Natural killer cell (primary cell): ENCODE results near the gene TRPM1. TPM values are rescaled to one million over a fixed set of nuclear protein-coding genes. Genes with fewer than 3 reads are reported as not detected.

Experiments used
- ATAC-seq, 3 donors: fragments of 150-1000 bp in 2 of 3; fragments of 200-7000 bp in 1 of 3; cut with Tn5 transposase; 1 replicate in 1 of 3; 2 replicates in 2 of 3; pipeline ENCODE4 v1.10.0; 2021; ENCODE audit warnings: mild to moderate bottlenecking in 2 of 3, moderate library complexity in 2 of 3
- DNase-seq, 2 donors: peaks; one replicate each; pipeline versions ENCODE4 v3.0.0 to v3.0.0-alpha.2; 2013 to 2021; ENCODE audit warnings: mixed read lengths in 1 of 2
- H3K27ac ChIP-seq: one replicate; pipeline ENCODE4 v1.5.1; 2013; ENCODE audit warnings: mild to moderate bottlenecking, low read length
- H3K27me3 ChIP-seq: one replicate; pipeline ENCODE4 v1.6.1; 2013; ENCODE audit warnings: low read length; ENCODE audit not compliant: control insufficient read depth, insufficient read depth
- H3K36me3 ChIP-seq: one replicate; pipeline ENCODE4 v1.6.1; 2013; ENCODE audit warnings: low read length; ENCODE audit not compliant: control insufficient read depth, insufficient read depth
- H3K4me1 ChIP-seq: one replicate; pipeline ENCODE4 v1.6.1; 2013; ENCODE audit warnings: low read length; ENCODE audit not compliant: control insufficient read depth, insufficient read depth
- H3K4me3 ChIP-seq: one replicate; pipeline ENCODE4 v1.5.1; 2013; ENCODE audit warnings: low read length
- H3K9me3 ChIP-seq: one replicate; pipeline ENCODE4 v1.6.1; 2013; ENCODE audit warnings: low read length; ENCODE audit not compliant: control insufficient read depth, insufficient read depth
- H3K27ac Mint-ChIP-seq, 2 donors: one replicate each; pipeline ENCODE4 v1.8.0; 2022; ENCODE audit warnings: mild to moderate bottlenecking in 2 of 2, mixed read lengths in 2 of 2, moderate library complexity in 1 of 2
- H3K27me3 Mint-ChIP-seq, 2 donors: one replicate each; pipeline ENCODE4 v1.8.0; 2022; ENCODE audit warnings: low read depth in 2 of 2, mixed read lengths in 2 of 2
- H3K36me3 Mint-ChIP-seq: one replicate; pipeline ENCODE4 v1.8.0; 2022; ENCODE audit warnings: mixed read lengths
- H3K4me1 Mint-ChIP-seq, 2 donors: one replicate each; pipeline ENCODE4 v1.8.0; 2022; ENCODE audit warnings: mixed read lengths in 2 of 2
- H3K4me3 Mint-ChIP-seq: one replicate; pipeline ENCODE4 v1.8.0; 2022; ENCODE audit warnings: mild to moderate bottlenecking, moderate library complexity, mixed read lengths
- H3K9me3 Mint-ChIP-seq, 2 donors: one replicate each; pipeline ENCODE4 v1.8.0; 2022; ENCODE audit warnings: mixed read lengths in 2 of 2
- WGBS: methylation state at CpG from one replicate; pipeline ENCODE4 v1.1.7; 2013; ENCODE audit warnings: missing lambda C conversion rate; ENCODE audit not compliant: insufficient coverage; 5-methylcytosine and 5-hydroxymethylcytosine counted together
- intact Hi-C: fragments of 100-400 bp; cut with micrococcal nuclease; formaldehyde crosslinking; loops from one replicate; pipeline ENCODE4 v1.14.2; 2022
- total RNA-seq, 4 donors: library from RNA; stranded (reverse); fragments of 120-200 nt in 1 of 4; gene quantifications; one replicate each; pipeline versions ENCODE4 v1.2.3 to v1.2.4, GENCODE V29; 2013 to 2022
- TF ChIP-seq, protein P1 (sequence below): fragments of 200-600 bp; IDR thresholded peaks from one replicate; pipeline ENCODE4 v1.8.0; 2022; ENCODE audit warnings: antibody characterized with exemption

The TRPM1 gene
- total RNA-seq, 3 donors from 2014 or later (not counting 1 experiment from before 2014, with no cell fraction given), result not detected

DNA sequence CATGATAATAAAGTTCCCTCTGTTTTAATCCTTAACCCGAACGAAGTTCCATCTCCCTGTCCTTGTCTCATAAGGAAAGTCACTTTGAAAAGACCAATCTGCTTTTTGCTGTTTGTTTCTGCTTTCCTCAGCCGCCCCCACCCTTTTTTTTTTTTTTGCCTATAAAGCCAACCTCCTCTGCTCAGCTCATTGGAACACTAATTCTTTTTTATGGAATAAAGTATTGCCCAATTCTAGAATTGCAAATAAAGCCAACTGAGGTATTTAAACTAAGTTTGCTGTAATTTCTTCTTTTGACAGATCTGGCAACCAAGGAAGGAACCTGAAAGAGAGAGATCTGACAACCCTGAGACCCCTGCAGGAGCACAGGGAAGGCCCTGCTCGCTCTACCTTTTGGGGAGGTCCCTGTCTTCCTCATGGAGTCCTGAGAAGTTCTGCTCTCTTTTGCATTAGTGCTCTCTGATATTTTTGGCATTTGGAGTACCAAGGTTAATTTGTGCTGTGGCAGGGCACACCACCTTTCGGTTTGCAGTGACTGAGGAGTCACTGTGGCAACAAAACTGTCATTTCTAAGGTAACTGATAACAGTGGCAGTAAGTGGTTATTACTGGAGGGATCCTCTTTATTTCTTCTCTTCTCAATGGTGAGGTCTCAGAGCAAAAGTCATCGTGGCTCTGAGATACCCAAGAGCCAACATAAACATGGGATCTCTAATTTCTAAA, 35.2 kb upstream of the TRPM1 start:
- Histone ChIP-seq H3K4me3 (no peak overlapping the region), H3K27me3 (no peaks in the 10 kb centered on the region), H3K4me1 (peaks cover 2% of the 10 kb centered on the region), H3K9me3 (no peaks in the 10 kb centered on the region), H3K36me3 (no peaks in the 10 kb centered on the region), H3K27ac (no peak overlapping the region)
- H3K9me3 Mint-ChIP-seq, result no peaks in the 10 kb centered on the region
- H3K4me1 Mint-ChIP-seq, result peaks cover 5% of the 10 kb centered on the region in 2 donors
- WGBS, result 87% methylated on average over 6 of the region's 6 CpGs
- no peaks in the 10 kb centered on the region for H3K27me3 Mint-ChIP-seq
- intact Hi-C loops, result no loop called here
- DNase-seq (no peak), ATAC-seq (no peak)
- no peak overlapping the region for H3K27ac Mint-ChIP-seq
- H3K4me3 Mint-ChIP-seq, result no peak overlapping the region
- no peaks in the 10 kb centered on the region for H3K36me3 Mint-ChIP-seq
- TF ChIP-seq, protein P1, sequence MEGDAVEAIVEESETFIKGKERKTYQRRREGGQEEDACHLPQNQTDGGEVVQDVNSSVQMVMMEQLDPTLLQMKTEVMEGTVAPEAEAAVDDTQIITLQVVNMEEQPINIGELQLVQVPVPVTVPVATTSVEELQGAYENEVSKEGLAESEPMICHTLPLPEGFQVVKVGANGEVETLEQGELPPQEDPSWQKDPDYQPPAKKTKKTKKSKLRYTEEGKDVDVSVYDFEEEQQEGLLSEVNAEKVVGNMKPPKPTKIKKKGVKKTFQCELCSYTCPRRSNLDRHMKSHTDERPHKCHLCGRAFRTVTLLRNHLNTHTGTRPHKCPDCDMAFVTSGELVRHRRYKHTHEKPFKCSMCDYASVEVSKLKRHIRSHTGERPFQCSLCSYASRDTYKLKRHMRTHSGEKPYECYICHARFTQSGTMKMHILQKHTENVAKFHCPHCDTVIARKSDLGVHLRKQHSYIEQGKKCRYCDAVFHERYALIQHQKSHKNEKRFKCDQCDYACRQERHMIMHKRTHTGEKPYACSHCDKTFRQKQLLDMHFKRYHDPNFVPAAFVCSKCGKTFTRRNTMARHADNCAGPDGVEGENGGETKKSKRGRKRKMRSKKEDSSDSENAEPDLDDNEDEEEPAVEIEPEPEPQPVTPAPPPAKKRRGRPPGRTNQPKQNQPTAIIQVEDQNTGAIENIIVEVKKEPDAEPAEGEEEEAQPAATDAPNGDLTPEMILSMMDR, result no peak

DNA sequence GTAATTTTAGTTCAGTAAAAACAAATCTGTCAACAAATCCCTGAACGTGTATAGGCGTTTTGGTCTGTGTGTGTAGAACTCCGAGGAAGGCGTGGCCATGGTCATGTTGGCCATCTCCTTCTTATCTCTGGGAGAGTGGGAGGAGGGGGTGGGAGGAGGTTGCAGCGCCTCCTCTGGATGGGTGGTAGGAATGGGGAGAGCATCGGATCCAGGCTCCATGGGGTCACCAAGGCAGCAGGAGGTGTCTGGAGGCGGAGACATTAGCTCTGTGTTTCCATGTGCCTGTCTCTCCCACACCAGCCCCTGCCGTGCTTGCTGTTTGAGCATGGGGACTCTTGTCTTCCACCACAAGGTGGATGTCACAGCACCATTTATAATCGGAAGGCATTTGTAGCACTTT, 34.5 kb upstream of the TRPM1 start:
- Histone ChIP-seq H3K4me1 (peaks cover 2% of the 10 kb centered on the region), H3K27me3 (no peaks in the 10 kb centered on the region), H3K36me3 (no peaks in the 10 kb centered on the region), H3K27ac (no peak overlapping the region), H3K9me3 (no peaks in the 10 kb centered on the region), H3K4me3 (no peak overlapping the region)
- TF ChIP-seq, protein P1, result no peak
- peaks cover 0 to 4% of the 10 kb centered on the region in 2 donors for H3K27me3 Mint-ChIP-seq
- H3K4me3 Mint-ChIP-seq, result no peak overlapping the region
- 93% methylated on average over 9 of the region's 9 CpGs for WGBS
- ATAC-seq (no peak), DNase-seq (no peak)
- H3K4me1 Mint-ChIP-seq, result peaks cover 10 to 11% of the 10 kb centered on the region in 2 donors
- H3K27ac Mint-ChIP-seq, result no peak overlapping the region
- no peaks in the 10 kb centered on the region for H3K9me3 Mint-ChIP-seq
- no peaks in the 10 kb centered on the region for H3K36me3 Mint-ChIP-seq
- intact Hi-C loops, result no loop called here

DNA sequence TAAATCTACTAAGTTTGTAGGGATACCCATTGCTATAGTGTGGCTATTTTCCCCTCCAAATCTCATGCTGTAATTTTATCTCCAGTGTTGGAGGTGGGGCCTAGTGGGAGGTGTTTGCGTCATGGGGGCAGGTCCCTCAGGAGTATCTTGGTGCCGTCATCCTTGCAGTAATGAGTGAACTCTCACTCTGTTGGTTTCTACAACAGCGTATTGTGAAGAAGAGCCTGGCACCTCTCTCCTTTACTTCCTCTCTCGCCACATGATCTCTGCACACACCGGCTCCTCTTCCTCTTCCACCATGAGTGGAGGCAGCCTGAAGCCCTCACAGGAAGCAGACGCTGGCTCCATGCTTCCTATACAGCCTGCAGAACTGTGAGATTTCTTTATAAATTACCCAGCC, 34.0 kb upstream of the TRPM1 start:
- no peaks in the 10 kb centered on the region for H3K36me3 ChIP-seq
- no peaks in the 10 kb centered on the region for H3K36me3 Mint-ChIP-seq
- H3K4me3 Mint-ChIP-seq, result no peak overlapping the region
- ATAC-seq (peak in 1 of 3 donors; percentile 50), DNase-seq (no peak)
- peaks cover 2% of the 10 kb centered on the region for H3K4me1 ChIP-seq
- no peak overlapping the region for H3K27ac Mint-ChIP-seq
- no peaks in the 10 kb centered on the region for H3K9me3 Mint-ChIP-seq
- intact Hi-C loops, result no loop called here
- TF ChIP-seq, protein P1, result no peak
- peaks cover 15 to 16% of the 10 kb centered on the region in 2 donors for H3K4me1 Mint-ChIP-seq
- H3K9me3 ChIP-seq, result no peaks in the 10 kb centered on the region
- peaks cover 0 to 4% of the 10 kb centered on the region in 2 donors for H3K27me3 Mint-ChIP-seq
- H3K27ac ChIP-seq, result no peak overlapping the region
- WGBS, result 59% methylated on average over 6 of the region's 6 CpGs
- H3K4me3 ChIP-seq, result no peak overlapping the region
- no peaks in the 10 kb centered on the region for H3K27me3 ChIP-seq

DNA sequence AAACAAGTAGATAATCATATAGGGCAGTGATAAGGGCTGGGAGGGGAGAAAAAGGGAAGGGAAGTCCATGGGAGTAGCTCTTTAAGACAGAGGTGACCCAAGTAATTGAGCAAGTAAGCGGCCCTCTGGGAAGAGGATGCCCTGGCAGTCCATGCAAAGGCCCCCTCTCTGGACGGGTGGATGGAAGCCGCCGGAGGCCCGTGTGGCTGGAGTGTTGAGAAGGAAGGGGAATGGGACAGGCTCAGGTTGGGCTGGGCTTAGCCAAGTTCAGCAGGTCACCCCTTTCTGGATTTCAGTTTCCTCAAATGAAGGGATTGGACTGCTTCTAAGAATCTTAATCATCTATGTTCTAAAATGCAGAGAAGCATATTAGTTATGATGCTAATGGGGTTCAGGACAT, 32.4 kb upstream of the TRPM1 start:
- Histone ChIP-seq H3K27ac (no peak overlapping the region), H3K9me3 (no peaks in the 10 kb centered on the region), H3K36me3 (no peaks in the 10 kb centered on the region), H3K27me3 (no peaks in the 10 kb centered on the region), H3K4me3 (no peak overlapping the region), H3K4me1 (peaks cover 7% of the 10 kb centered on the region)
- Mint-ChIP-seq H3K4me3 (no peak overlapping the region), H3K27me3 (peaks cover 0 to 4% of the 10 kb centered on the region in 2 donors), H3K4me1 (peaks cover 19 to 22% of the 10 kb centered on the region in 2 donors), H3K27ac (no peak overlapping the region), H3K9me3 (no peaks in the 10 kb centered on the region), H3K36me3 (no peaks in the 10 kb centered on the region)
- no peak for ATAC-seq
- WGBS, result 89% methylated on average over 5 of the region's 5 CpGs
- intact Hi-C loops, result no loop called here
- TF ChIP-seq, protein P1, result no peak
- no peak for DNase-seq
